ENCODE measurements around the gene TGFBR2. TPM values are rescaled to one million over a fixed set of nuclear protein-coding genes. Genes with fewer than 3 reads are reported as not detected.

The TGFBR2 gene
- polyA plus RNA-seq, 1 donor (not counting 4 experiments of a cell fraction or from before 2014, with no cell fraction given) = 303 TPM

- no peaks in the 10 kb centered on the region for H3K27me3 ChIP-seq (ENCODE audit: control insufficient read depth, extremely low read depth, insufficient read depth, low read length)
- H3K9ac ChIP-seq (ENCODE audit: control insufficient read depth, extremely low read depth, insufficient read depth, low read length) = no peak overlapping the region
- DNase-seq (ENCODE audit: low read depth, low spot score) (no peak), FAIRE-seq (peak; percentile 29)
- TF ChIP-seq CTCF (optimal IDR thresholded peaks at IDR 0.05 in 1 of 3, IDR thresholded peaks at IDR 0.05 in 1 of 3, conservative IDR thresholded peaks at IDR 0.05 in 1 of 3; ENCODE audit: extremely low read depth in 1 of 3, insufficient read depth in 2 of 3, low read length in 3 of 3) (no peak), EZH2 (IDR thresholded peaks at IDR 0.05; ENCODE audit: low read length) (no peak)
- H3K4me2 ChIP-seq (ENCODE audit: control insufficient read depth, extremely low read depth, insufficient read depth, low read depth, low read length) = no peak overlapping the region
- H3K4me1 ChIP-seq (ENCODE audit: control insufficient read depth, extremely low read depth, insufficient read depth, low read length) = no peaks in the 10 kb centered on the region
- no peaks in the 10 kb centered on the region for H3K9me3 ChIP-seq (ENCODE audit: control insufficient read depth, low read depth, low read length)
- H3K27ac ChIP-seq (ENCODE audit: control insufficient read depth, insufficient read depth, low read length) = no peak overlapping the region
- peaks cover 38% of the 10 kb centered on the region for H4K20me1 ChIP-seq (ENCODE audit: control insufficient read depth, extremely low read depth, insufficient read depth, low read length)
- H3K9me1 ChIP-seq (ENCODE audit: control insufficient read depth, extremely low read depth, insufficient read depth, low read length) = peaks cover 3% of the 10 kb centered on the region
- dilution Hi-C loops (cut with MboI; ENCODE audit: extremely low pct_ligation_motif_present, low sequenced_read_pairs) = no loop called here
- peaks cover 11 to 26% of the 10 kb centered on the region in 2 experiments for H3K36me3 ChIP-seq (ENCODE audit: control insufficient read depth in 2 of 2, extremely low read depth in 1 of 2, insufficient read depth in 2 of 2, low read length in 2 of 2)
- H3K79me2 ChIP-seq (ENCODE audit: control insufficient read depth, insufficient read depth, low read length) = peaks cover 100% of the 10 kb centered on the region
- H3K4me3 ChIP-seq (ENCODE audit: control insufficient read depth in 2 of 3, extremely low read depth in 1 of 3, insufficient read depth in 2 of 3, low read depth in 1 of 3, low read length in 3 of 3) = no peak overlapping the region
- no peak overlapping the region for H2AFZ ChIP-seq (ENCODE audit: control insufficient read depth, low read length)
Observed at GRCh38 chr3:30638685-30639412, 32.4 kb downstream of the TGFBR2 start.

GRCh38 chr3:30639937-30640336, 33.5 kb downstream of the TGFBR2 start:
- H3K79me2 ChIP-seq (ENCODE audit: control insufficient read depth, insufficient read depth, low read length) = peaks cover 100% of the 10 kb centered on the region
- H3K4me1 ChIP-seq (ENCODE audit: control insufficient read depth, extremely low read depth, insufficient read depth, low read length) = no peaks in the 10 kb centered on the region
- H2AFZ ChIP-seq (ENCODE audit: control insufficient read depth, low read length) = no peak overlapping the region
- DNase-seq (ENCODE audit: low read depth, low spot score) = no peak
- H4K20me1 ChIP-seq (ENCODE audit: control insufficient read depth, extremely low read depth, insufficient read depth, low read length) = peaks cover 41% of the 10 kb centered on the region
- H3K36me3 ChIP-seq (ENCODE audit: control insufficient read depth in 2 of 2, extremely low read depth in 1 of 2, insufficient read depth in 2 of 2, low read length in 2 of 2) = peaks cover 12 to 29% of the 10 kb centered on the region in 2 experiments
- H3K9me1 ChIP-seq (ENCODE audit: control insufficient read depth, extremely low read depth, insufficient read depth, low read length) = peaks cover 4% of the 10 kb centered on the region
- H3K4me3 ChIP-seq (ENCODE audit: control insufficient read depth in 2 of 3, extremely low read depth in 1 of 3, insufficient read depth in 2 of 3, low read depth in 1 of 3, low read length in 3 of 3) = no peak overlapping the region
- no peaks in the 10 kb centered on the region for H3K27me3 ChIP-seq (ENCODE audit: control insufficient read depth, extremely low read depth, insufficient read depth, low read length)
- H3K9me3 ChIP-seq (ENCODE audit: control insufficient read depth, low read depth, low read length) = no peaks in the 10 kb centered on the region
- FAIRE-seq = no peak
- no peak overlapping the region for H3K27ac ChIP-seq (ENCODE audit: control insufficient read depth, insufficient read depth, low read length)
- no peak for TF ChIP-seq EZH2 (IDR thresholded peaks at IDR 0.05; ENCODE audit: low read length)
- no peak for TF ChIP-seq CTCF (optimal IDR thresholded peaks at IDR 0.05 in 1 of 3, IDR thresholded peaks at IDR 0.05 in 1 of 3, conservative IDR thresholded peaks at IDR 0.05 in 1 of 3; ENCODE audit: extremely low read depth in 1 of 3, insufficient read depth in 2 of 3, low read length in 3 of 3)
- H3K9ac ChIP-seq (ENCODE audit: control insufficient read depth, extremely low read depth, insufficient read depth, low read length) = no peak overlapping the region
- no peak overlapping the region for H3K4me2 ChIP-seq (ENCODE audit: control insufficient read depth, extremely low read depth, insufficient read depth, low read depth, low read length)
- dilution Hi-C loops (cut with MboI; ENCODE audit: extremely low pct_ligation_motif_present, low sequenced_read_pairs) = no loop called here

Measured in keratinocyte (primary cell).